HCT116 (cell line): Measurements from ENCODE around the gene G3BP1. TPM values are rescaled to one million over a fixed set of nuclear protein-coding genes. Genes with fewer than 3 reads are reported as not detected.

Experiments used
- ATAC-seq: fragments of 200-7000 bp; cut with Tn5 transposase; 2 replicates; pipeline ENCODE4 v1.9.1; 2020; ENCODE audit warnings: mild to moderate bottlenecking, moderate library complexity
- BruUV-seq: library from RNA; stranded (reverse); fragments of 400-500 nt; replicated peaks from 2 replicates; lab custom pipeline; 2021; lab: Mats Ljungman, UMichigan
- CTCF ChIA-PET: fragments of 300-600 bp; sonication (Branson Sonifier 250); formaldehyde crosslinking; loops from one replicate; lab custom pipeline; 2021; ENCODE audit warnings: antibody characterized with exemption; lab: Charles Lee
- POLR2A ChIA-PET: fragments of 300-600, 350-600 bp; sonication (Branson Sonifier 250); formaldehyde crosslinking; loops from one replicate; lab custom pipeline; 2021; ENCODE audit warnings: antibody characterized with exemption; lab: Charles Lee
- RAD21 ChIA-PET, 2 experiments: fragments of 300-600 bp; sonication (Branson Sonifier 250); formaldehyde crosslinking; loops; one replicate each; lab custom pipeline; 2023; ENCODE audit warnings: low total read pairs in 2 of 2; ENCODE audit not compliant: uncharacterized antibody in 2 of 2, unreplicated experiment in 2 of 2, low non-redundant PET in 1 of 2; lab: Charles Lee
- DNase-seq: peaks from one replicate; pipeline ENCODE4 v3.0.0-alpha.2; 2010; ENCODE audit warnings: low read depth, low spot score
- H2AFZ ChIP-seq: fragments of 200-600 bp; shearing (Covaris generic), sonication (generic); 2 replicates; pipeline ENCODE4 v1.6.1; 2017; ENCODE audit warnings: low read depth, mixed run types, mixed read lengths, antibody characterized with exemption, low read length; ENCODE audit not compliant: poor library complexity, severe bottlenecking
- H3K27ac ChIP-seq: 2 replicates; pipeline ENCODE4 v1.5.1; 2012; ENCODE audit warnings: low read depth, low read length
- H3K27me3 ChIP-seq: fragments of 200-600 bp; sonication (generic); 2 replicates; pipeline ENCODE4 v1.6.1; 2016; ENCODE audit warnings: mixed run types, low read length, mixed read lengths; ENCODE audit not compliant: insufficient read depth
- H3K36me3 ChIP-seq, 2 experiments: fragments of 200-500 bp in 1 of 2; fragments of 200-600 bp in 1 of 2; sonication (Bioruptor generic) in 1 of 2; sonication (generic) in 1 of 2; 2 replicates each; pipeline versions ENCODE4 v1.5.1 to v1.6.1; 2014 to 2016; ENCODE audit warnings: low read length in 2 of 2, inconsistent platforms in 1 of 2, mixed read lengths in 1 of 2, mixed run types in 1 of 2; ENCODE audit not compliant: insufficient read depth in 2 of 2, control insufficient read depth in 1 of 2
- H3K4me1 ChIP-seq, 2 experiments: fragments of 200-600 bp in 1 of 2; sonication (generic) in 1 of 2; 2 replicates each; pipeline versions ENCODE4 v1.5.1 to v1.6.1; 2012 to 2017; ENCODE audit warnings: low read length in 2 of 2, inconsistent platforms in 1 of 2, mild to moderate bottlenecking in 1 of 2, mixed read lengths in 1 of 2, mixed run types in 1 of 2, moderate library complexity in 1 of 2; ENCODE audit not compliant: insufficient read depth in 2 of 2, control insufficient read depth in 1 of 2
- H3K4me2 ChIP-seq: fragments of 200-600 bp; sonication (generic); 2 replicates; pipeline ENCODE4 v1.6.1; 2017; ENCODE audit warnings: mixed run types, low read length, mixed read lengths
- H3K4me3 ChIP-seq, 2 experiments: fragments of 200-600 bp in 1 of 2; sonication (generic) in 1 of 2; replicated peaks in 1 of 2; 2 replicates each; pipeline ENCODE4 v1.5.1; 2011 to 2016; ENCODE audit warnings: low read length in 2 of 2, control low read depth in 1 of 2, low read depth in 1 of 2, mild to moderate bottlenecking in 1 of 2, mixed read lengths in 1 of 2, mixed run types in 1 of 2
- H3K79me2 ChIP-seq: fragments of 200-600 bp; sonication (generic); 2 replicates; pipeline ENCODE4 v1.6.1; 2017; ENCODE audit warnings: mild to moderate bottlenecking, mixed run types, low read length, moderate library complexity, mixed read lengths; ENCODE audit not compliant: insufficient read depth
- H3K9ac ChIP-seq: fragments of 200-600 bp; sonication (generic); 2 replicates; pipeline ENCODE4 v1.6.1; 2016; ENCODE audit warnings: low read length, mixed read lengths
- H3K9me2 ChIP-seq: fragments of 200-600 bp; sonication (generic), shearing (Covaris generic); 2 replicates; pipeline ENCODE4 v1.6.1; 2017; ENCODE audit warnings: mixed run types, mild to moderate bottlenecking, moderate library complexity; ENCODE audit not compliant: insufficient read depth
- H3K9me3 ChIP-seq, 2 experiments: fragments of 200-500 bp in 1 of 2; fragments of 200-600 bp in 1 of 2; sonication (Bioruptor generic) in 1 of 2; sonication (generic) in 1 of 2; 2 replicates each; pipeline ENCODE4 v1.6.1; 2014 to 2017; ENCODE audit warnings: low read length in 2 of 2, mixed read lengths in 2 of 2, inconsistent platforms in 1 of 2, low read depth in 1 of 2, mild to moderate bottlenecking in 1 of 2, mixed run types in 1 of 2, moderate library complexity in 1 of 2; ENCODE audit not compliant: control insufficient read depth in 1 of 2, insufficient read depth in 1 of 2
- H4K20me1 ChIP-seq: fragments of 200-600 bp; sonication (generic), shearing (Covaris generic); 2 replicates; pipeline ENCODE4 v1.6.1; 2017; ENCODE audit warnings: mixed run types, mild to moderate bottlenecking, moderate library complexity; ENCODE audit not compliant: insufficient read depth
- CTCF ChIP-seq, 3 experiments: fragments of 200-600 bp in 1 of 3; sonication (generic) in 1 of 3; IDR thresholded peaks in 2 of 3; conservative IDR thresholded peaks in 1 of 3; 2 replicates each; pipeline ENCODE4 v1.5.1; 2012 to 2017; ENCODE audit warnings: low read depth in 2 of 3, low read length in 2 of 3, antibody characterized with exemption in 1 of 3, borderline replicate concordance in 1 of 3, control low read depth in 1 of 3, mild to moderate bottlenecking in 1 of 3, mixed read lengths in 1 of 3, mixed run types in 1 of 3, moderate library complexity in 1 of 3; ENCODE audit not compliant: insufficient read depth in 1 of 3
- ELF1 ChIP-seq: IDR thresholded peaks from 2 replicates; pipeline ENCODE4 v1.6.1; 2012; ENCODE audit warnings: low read depth, borderline replicate concordance
- EZH2phosphoT487 ChIP-seq: fragments of 200-600 bp; IDR thresholded peaks from 2 replicates; pipeline ENCODE4 v1.6.1; 2018; ENCODE audit warnings: antibody characterized with exemption, borderline replicate concordance
- POLR2AphosphoS5 ChIP-seq: IDR thresholded peaks from 2 replicates; pipeline ENCODE4 v1.6.1; 2011; ENCODE audit warnings: mild to moderate bottlenecking, low read depth, low read length, moderate library complexity
- TCF7L2 ChIP-seq: IDR thresholded peaks from 2 replicates; pipeline ENCODE4 v1.7.0; 2011; ENCODE audit warnings: borderline replicate concordance, inconsistent platforms; ENCODE audit not compliant: insufficient read depth, insufficient read length; ENCODE audit errors: extremely low read depth
- YY1 ChIP-seq: IDR thresholded peaks from 2 replicates; pipeline ENCODE4 v1.6.1; 2011; ENCODE audit warnings: low read length, low read depth, moderate library complexity, mild to moderate bottlenecking; ENCODE audit not compliant: insufficient replicate concordance; ENCODE audit errors: extremely low read depth
- intact Hi-C: fragments of 100-400 bp; cut with micrococcal nuclease; formaldehyde crosslinking; loops from 2 replicates; pipeline ENCODE4 v1.10.0; 2022
- total RNA-seq: library from RNA; stranded (reverse); gene quantifications from one replicate; pipeline ENCODE4 v1.2.1, GENCODE V29; 2021; ENCODE audit not compliant: unreplicated experiment
- TF ChIP-seq, protein P1 (sequence below): IDR thresholded peaks from 2 replicates; pipeline ENCODE4 v1.6.1; 2012

Gene G3BP1
- total RNA-seq, 1 experiment from 2014 or later, result 296 TPM

GRCh38 chr5:151740336-151740942, 31.3 kb upstream of the G3BP1 start:
- POLR2A ChIA-PET, result no interaction called here

More at GRCh38 chr5:151740336-151740942, 31.3 kb upstream of the G3BP1 start:
- H3K27ac ChIP-seq, result peak overlapping the region; percentile 27
- H3K36me3 ChIP-seq, result no peaks in the 10 kb centered on the region
- intact Hi-C loops, result loop anchor here (5.0 to 10.0 kb wide), 4 partner anchors 218 to 486 kb away; partner anchors contain the start of gene GM2A
- H3K27me3 ChIP-seq, result no peaks in the 10 kb centered on the region
- H3K9me2 ChIP-seq, result no peaks in the 10 kb centered on the region
- peak overlapping the region; percentile 53 for H3K9ac ChIP-seq
- TF ChIP-seq ELF1 (no peak), EZH2phosphoT487 (no peak), YY1 (peak; percentile 9), TCF7L2 (no peak), CTCF (IDR thresholded peaks at IDR 0.05 in 2 of 3, conservative IDR thresholded peaks at IDR 0.05 in 1 of 3; ENCODE audit: borderline replicate concordance in 1 of 3, insufficient read depth in 1 of 3, low read depth in 2 of 3, low read length in 2 of 3) (peak in 2 of 3 experiments; percentile 82 to 96; a peak in 4 of 6 replicates), POLR2AphosphoS5 (no peak)
- TF ChIP-seq, protein P1, sequence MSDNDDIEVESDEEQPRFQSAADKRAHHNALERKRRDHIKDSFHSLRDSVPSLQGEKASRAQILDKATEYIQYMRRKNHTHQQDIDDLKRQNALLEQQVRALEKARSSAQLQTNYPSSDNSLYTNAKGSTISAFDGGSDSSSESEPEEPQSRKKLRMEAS, result no peak
- TF ChIP-seq, all 23 proteins: peak for 2
- no TSS peak for BruUV-seq
- Histone ChIP-seq H3K4me2 (peak overlapping the region; percentile 80), H4K20me1 (no peaks in the 10 kb centered on the region), H3K4me1 (peaks cover 50 to 63% of the 10 kb centered on the region in 2 experiments), H3K4me3 (peak overlapping the region; percentile 4 to 46; a peak in 3 of 4 replicates), H3K79me2 (no peaks in the 10 kb centered on the region), H3K9me3 (no peaks in the 10 kb centered on the region), H2AFZ (no peak overlapping the region)
- ChIA-PET CTCF (interaction anchor here (0.8 to 5.2 kb wide), 17 partner anchors 9 to 421 kb away, joined by 3 to 103 read pairs (median 5); no protein-coding TSS in a partner anchor), RAD21 (interaction anchor here (1.4 to 3.9 kb wide), 3 partner anchors 31 to 82 kb away, joined by 4 to 25 read pairs (median 20); partner anchors contain the start of gene G3BP1 (in 1 of the 2))
- DNase-seq (no peak), ATAC-seq (peak; percentile 33)
